HEK293T (cell line): ENCODE measurements around the gene UNC93B1.

Source experiments
- CTCF ChIA-PET: fragments of 350-600 bp; formaldehyde crosslinking; extraction: SDS; loops from one replicate; lab custom pipeline; 2021; ENCODE audit warnings: antibody characterized with exemption, inconsistent platforms; lab: Yijun Ruan, JAX
- POLR2A ChIA-PET: fragments of 350-600 bp; formaldehyde crosslinking; extraction: SDS; loops from one replicate; lab custom pipeline; 2020; ENCODE audit warnings: antibody characterized with exemption, inconsistent platforms; lab: Yijun Ruan, JAX
- DNase-seq: peaks from one replicate; pipeline ENCODE4 v3.0.0; 2012; ENCODE audit warnings: mixed read lengths; ENCODE audit errors: extremely low spot score
- ARNT ChIP-seq: fragments of 450-650 bp; IDR thresholded peaks from 2 replicates; pipeline ENCODE4 v1.6.1; 2017; ENCODE audit warnings: mild to moderate bottlenecking
- BHLHE40 ChIP-seq: fragments of 450-650 bp; IDR thresholded peaks from 2 replicates; pipeline ENCODE4 v1.6.1; 2016; ENCODE audit warnings: mild to moderate bottlenecking, moderate library complexity, borderline replicate concordance
- CTBP1 ChIP-seq: fragments of 450-650 bp; IDR thresholded peaks from 2 replicates; pipeline ENCODE4 v1.6.1; 2016; ENCODE audit warnings: borderline replicate concordance
- ELF4 ChIP-seq: fragments of 450-650 bp; IDR thresholded peaks from 2 replicates; pipeline ENCODE4 v1.6.1; 2017; ENCODE audit warnings: antibody characterized with exemption
- FOXA1 ChIP-seq: fragments of 450-650 bp; IDR thresholded peaks from 2 replicates; pipeline ENCODE4 v1.6.1; 2016; ENCODE audit warnings: mild to moderate bottlenecking
- FOXK2 ChIP-seq: fragments of 450-650 bp; IDR thresholded peaks from 2 replicates; pipeline ENCODE4 v1.6.1; 2016; ENCODE audit warnings: mild to moderate bottlenecking
- FOXM1 ChIP-seq: fragments of 450-650 bp; IDR thresholded peaks from 2 replicates; pipeline ENCODE4 v1.6.1; 2017; ENCODE audit warnings: mild to moderate bottlenecking, borderline replicate concordance
- HDGF ChIP-seq: fragments of 450-650 bp; IDR thresholded peaks from 2 replicates; pipeline ENCODE4 v1.6.1; 2017; ENCODE audit warnings: antibody characterized with exemption, borderline replicate concordance
- L3MBTL2 ChIP-seq: fragments of 450-650 bp; conservative IDR thresholded peaks from 2 replicates; pipeline ENCODE4 v1.6.1; 2016; ENCODE audit warnings: mild to moderate bottlenecking
- LEF1 ChIP-seq: fragments of 450-650 bp; IDR thresholded peaks from 2 replicates; pipeline ENCODE4 v1.6.1; 2017; ENCODE audit warnings: mild to moderate bottlenecking, borderline replicate concordance
- NFRKB ChIP-seq: fragments of 450-650 bp; IDR thresholded peaks from 2 replicates; pipeline ENCODE4 v1.6.1; 2016; ENCODE audit warnings: mild to moderate bottlenecking, moderate library complexity
- SP1 ChIP-seq: fragments of 450-650 bp; IDR thresholded peaks from 2 replicates; pipeline ENCODE4 v1.6.1; 2017
- SUZ12 ChIP-seq: fragments of 450-650 bp; IDR thresholded peaks from 2 replicates; pipeline ENCODE4 v1.6.1; 2016; ENCODE audit warnings: mild to moderate bottlenecking
- TARDBP ChIP-seq: fragments of 450-650 bp; IDR thresholded peaks from 2 replicates; pipeline ENCODE4 v1.6.1; 2016
- ZNF384 ChIP-seq: fragments of 450-650 bp; IDR thresholded peaks from 2 replicates; pipeline ENCODE4 v1.6.1; 2016
- TF ChIP-seq, protein P1 (sequence below): fragments of 450-650 bp; IDR thresholded peaks from 2 replicates; pipeline ENCODE4 v1.6.1; 2016

Gene UNC93B1

DNA sequence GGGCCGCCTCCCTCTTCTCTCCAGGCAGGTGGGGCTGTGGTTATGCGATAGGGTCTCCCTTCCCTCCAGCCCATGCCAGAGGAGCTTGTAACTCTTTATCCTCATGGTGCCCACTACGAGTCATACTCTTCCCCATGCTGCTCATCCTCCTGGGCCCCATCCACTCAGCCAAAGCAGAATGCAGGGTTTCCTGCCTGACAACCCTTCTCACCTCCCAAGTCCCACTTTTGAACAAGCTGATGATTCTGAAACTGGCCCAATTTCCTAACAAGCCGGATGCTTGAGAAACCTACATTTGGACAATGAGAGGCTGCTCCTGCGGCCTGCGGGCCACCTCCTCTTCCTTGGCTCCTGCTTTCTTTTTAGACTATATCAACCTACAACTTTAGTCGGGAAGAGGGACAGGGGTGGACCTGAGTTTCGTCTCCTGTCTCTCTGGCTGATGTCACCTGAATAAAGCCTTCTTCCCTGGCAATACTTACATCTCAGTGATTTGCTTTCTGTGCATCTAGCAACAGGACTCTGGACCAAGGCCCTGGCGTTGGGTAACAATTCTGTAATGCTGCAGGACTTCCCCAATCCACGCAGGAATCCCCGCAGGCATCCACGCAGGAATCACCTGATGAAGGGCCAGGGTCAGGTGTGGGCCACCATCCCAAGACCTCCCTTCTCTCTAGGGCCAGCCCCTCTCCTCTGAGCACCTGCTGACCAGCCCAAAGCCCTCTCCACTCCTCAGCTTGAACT lies 25.1 kb upstream of the UNC93B1 start:
- DNase-seq = no peak
- ChIA-PET CTCF (no interaction called here), POLR2A (interaction anchor here (6.2 kb wide), 1 partner anchor 13 kb away, joined by 43 read pairs; the partner anchor contains the start of gene TCIRG1)
- no peak for TF ChIP-seq FOXA1
- TF ChIP-seq BHLHE40 = no peak
- no peak for TF ChIP-seq ELF4
- no peak for TF ChIP-seq ARNT
- no peak for TF ChIP-seq NFRKB
- no peak for TF ChIP-seq ZNF384
- TF ChIP-seq SUZ12 = no peak
- TF ChIP-seq FOXM1 = no peak
- no peak for TF ChIP-seq FOXK2
- no peak for TF ChIP-seq CTBP1
- TF ChIP-seq SP1 = no peak
- TF ChIP-seq LEF1 = no peak
- TF ChIP-seq, protein P1, sequence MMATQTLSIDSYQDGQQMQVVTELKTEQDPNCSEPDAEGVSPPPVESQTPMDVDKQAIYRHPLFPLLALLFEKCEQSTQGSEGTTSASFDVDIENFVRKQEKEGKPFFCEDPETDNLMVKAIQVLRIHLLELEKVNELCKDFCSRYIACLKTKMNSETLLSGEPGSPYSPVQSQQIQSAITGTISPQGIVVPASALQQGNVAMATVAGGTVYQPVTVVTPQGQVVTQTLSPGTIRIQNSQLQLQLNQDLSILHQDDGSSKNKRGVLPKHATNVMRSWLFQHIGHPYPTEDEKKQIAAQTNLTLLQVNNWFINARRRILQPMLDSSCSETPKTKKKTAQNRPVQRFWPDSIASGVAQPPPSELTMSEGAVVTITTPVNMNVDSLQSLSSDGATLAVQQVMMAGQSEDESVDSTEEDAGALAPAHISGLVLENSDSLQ = no peak

DNA sequence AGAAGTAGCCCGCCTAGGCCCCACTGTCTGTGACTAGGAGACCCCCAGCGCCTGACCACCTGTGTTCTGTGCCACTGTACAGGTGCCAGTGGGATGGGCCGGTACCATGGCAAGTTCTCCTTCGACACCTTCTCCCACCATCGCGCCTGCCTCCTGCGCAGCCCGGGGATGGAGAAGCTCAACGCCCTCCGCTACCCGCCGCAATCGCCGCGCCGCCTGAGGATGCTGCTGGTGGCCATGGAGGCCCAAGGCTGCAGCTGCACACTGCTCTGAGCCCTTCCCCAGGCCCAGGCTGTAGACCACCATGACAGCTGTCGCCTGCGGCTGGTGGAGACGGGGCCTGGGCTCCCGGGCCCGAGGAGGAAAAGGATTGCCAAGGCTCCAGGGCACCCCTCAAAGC lies 23.8 kb upstream of the UNC93B1 start:
- ChIA-PET POLR2A (interaction anchor here (1.1 kb wide), 1 partner anchor 15 kb away, joined by 3 read pairs; no protein-coding TSS in a partner anchor), CTCF (no interaction called here)
- no peak for TF ChIP-seq TARDBP
- TF ChIP-seq BHLHE40 = no peak
- TF ChIP-seq, protein P1 = no peak
- TF ChIP-seq NFRKB = no peak
- no peak for TF ChIP-seq FOXK2
- TF ChIP-seq L3MBTL2 = no peak
- no peak for TF ChIP-seq SUZ12
- TF ChIP-seq FOXM1 = no peak
- no peak for TF ChIP-seq LEF1
- no peak for TF ChIP-seq CTBP1
- no peak for TF ChIP-seq FOXA1
- no peak for TF ChIP-seq ELF4
- no peak for TF ChIP-seq ARNT
- no peak for TF ChIP-seq ZNF384
- no peak for TF ChIP-seq HDGF
- TF ChIP-seq SP1 = no peak
- no peak for DNase-seq

DNA sequence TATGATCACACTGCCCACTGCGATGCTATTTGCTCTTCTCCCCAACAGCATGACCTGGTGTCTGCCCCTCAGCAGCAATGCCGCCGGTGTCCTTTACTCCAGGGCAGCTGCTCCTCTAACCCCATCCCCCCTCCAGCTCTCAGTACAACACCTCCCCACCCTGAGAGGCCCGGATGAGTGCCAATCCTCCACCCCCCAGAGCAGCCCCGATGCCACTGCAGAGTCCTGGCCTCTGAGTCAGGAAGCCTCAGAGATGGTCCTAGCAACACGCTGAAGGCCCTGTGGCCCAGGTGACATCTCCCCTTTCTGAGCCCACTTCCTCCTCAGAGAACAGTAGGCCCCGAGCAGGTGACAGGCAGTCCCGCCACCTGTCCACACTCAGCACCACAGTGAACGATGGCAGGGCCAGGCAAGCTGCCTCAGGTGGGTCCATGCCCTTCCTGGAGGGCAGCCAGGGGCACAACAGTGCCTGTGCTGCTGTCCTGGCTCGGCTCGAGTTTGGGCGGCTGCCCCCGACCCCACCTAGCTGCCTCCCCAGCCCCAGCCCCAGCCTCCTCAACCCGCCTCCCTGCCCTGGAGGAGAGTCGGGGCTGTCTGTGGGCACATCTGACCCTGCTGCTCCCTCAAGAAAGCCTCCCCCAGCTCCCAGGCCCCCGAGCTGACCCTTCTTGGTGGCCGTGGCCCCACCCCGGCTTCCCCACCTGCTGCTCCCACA lies 22.7 kb upstream of the UNC93B1 start:
- no peak for DNase-seq
- ChIA-PET POLR2A (interaction anchor here (1.0 kb wide), 1 partner anchor 9 kb away, joined by 3 read pairs; no protein-coding TSS in a partner anchor), CTCF (no interaction called here)
- TF ChIP-seq, protein P1 = no peak
- no peak for TF ChIP-seq NFRKB
- no peak for TF ChIP-seq ELF4
- TF ChIP-seq ARNT = no peak
- no peak for TF ChIP-seq FOXK2
- no peak for TF ChIP-seq SUZ12
- TF ChIP-seq LEF1 = no peak
- TF ChIP-seq BHLHE40 = no peak
- TF ChIP-seq FOXM1 = no peak
- TF ChIP-seq CTBP1 = no peak
- TF ChIP-seq L3MBTL2 = no peak
- TF ChIP-seq ZNF384 = no peak
- no peak for TF ChIP-seq FOXA1
- TF ChIP-seq HDGF = no peak
- TF ChIP-seq TARDBP = no peak
- TF ChIP-seq SP1 = no peak

DNA sequence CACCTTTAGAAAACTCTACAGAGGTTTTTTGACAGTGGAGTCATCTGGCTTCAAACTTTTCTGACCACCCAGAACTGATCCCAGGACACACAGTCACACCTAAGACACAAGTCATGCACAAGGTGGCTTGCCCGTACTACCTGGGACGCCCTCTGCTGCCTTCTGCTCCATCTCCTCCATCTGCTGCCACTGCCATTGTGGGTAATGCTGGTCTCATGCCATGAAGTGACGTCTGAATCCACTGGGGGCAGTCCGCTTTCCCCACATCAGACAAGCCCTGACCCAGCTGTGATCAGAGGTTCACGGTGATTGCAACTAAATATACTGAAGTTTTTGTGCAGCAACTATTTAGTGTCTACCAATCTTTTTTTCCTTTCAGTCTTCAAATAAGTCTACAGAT lies 21.1 kb upstream of the UNC93B1 start:
- no peak for DNase-seq
- TF ChIP-seq SUZ12 (no peak), ZNF384 (no peak), ELF4 (no peak), L3MBTL2 (no peak), FOXM1 (no peak), NFRKB (no peak), HDGF (no peak), FOXA1 (no peak), TARDBP (no peak), CTBP1 (no peak), ARNT (no peak), FOXK2 (no peak), SP1 (no peak), LEF1 (no peak), BHLHE40 (no peak)
- TF ChIP-seq, protein P1 = no peak
- ChIA-PET POLR2A (no interaction called here), CTCF (interaction anchor here (0.6 kb wide), 1 partner anchor 931 kb away, joined by 3 read pairs; no protein-coding TSS in a partner anchor)

DNA sequence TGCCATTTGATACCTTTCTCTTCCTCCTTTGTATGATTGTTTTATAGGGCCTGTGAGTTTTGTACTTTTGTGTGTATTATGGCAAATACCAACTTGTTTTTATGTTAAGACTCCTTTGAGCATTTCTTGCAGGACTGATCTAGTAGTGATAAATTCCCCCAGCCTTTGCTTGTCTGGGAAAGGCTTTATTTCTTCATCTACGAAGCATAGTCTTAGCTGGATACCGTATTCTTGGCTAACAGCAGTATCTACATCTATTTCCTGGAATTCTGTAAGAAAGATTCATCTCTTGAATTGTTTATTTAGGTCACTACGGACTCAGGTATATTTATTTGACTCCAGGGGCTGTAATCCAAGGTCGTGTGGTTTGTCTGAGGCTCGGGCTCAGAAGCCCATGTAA lies 20.6 kb upstream of the UNC93B1 start:
- POLR2A ChIA-PET = no interaction called here
- no peak for DNase-seq
- TF ChIP-seq SUZ12 (no peak), SP1 (no peak), FOXK2 (no peak), BHLHE40 (no peak), ZNF384 (no peak), FOXA1 (no peak), HDGF (no peak), LEF1 (no peak), NFRKB (no peak), CTBP1 (no peak), TARDBP (no peak), ELF4 (no peak)
- TF ChIP-seq, protein P1 = no peak
- CTCF ChIA-PET = no interaction called here
